HEK293T (cell line): ENCODE results near the gene PTGDR2.

Source experiments
- CTCF ChIA-PET: fragments of 350-600 bp; formaldehyde crosslinking; extraction: SDS; loops from one replicate; lab custom pipeline; 2021; ENCODE audit warnings: antibody characterized with exemption, inconsistent platforms; lab: Yijun Ruan, JAX
- POLR2A ChIA-PET: fragments of 350-600 bp; formaldehyde crosslinking; extraction: SDS; loops from one replicate; lab custom pipeline; 2020; ENCODE audit warnings: antibody characterized with exemption, inconsistent platforms; lab: Yijun Ruan, JAX
- DNase-seq: peaks from one replicate; pipeline ENCODE4 v3.0.0; 2012; ENCODE audit warnings: mixed read lengths; ENCODE audit errors: extremely low spot score
- ARNT ChIP-seq: fragments of 450-650 bp; IDR thresholded peaks from 2 replicates; pipeline ENCODE4 v1.6.1; 2017; ENCODE audit warnings: mild to moderate bottlenecking
- BHLHE40 ChIP-seq: fragments of 450-650 bp; IDR thresholded peaks from 2 replicates; pipeline ENCODE4 v1.6.1; 2016; ENCODE audit warnings: mild to moderate bottlenecking, moderate library complexity, borderline replicate concordance
- CTBP1 ChIP-seq: fragments of 450-650 bp; IDR thresholded peaks from 2 replicates; pipeline ENCODE4 v1.6.1; 2016; ENCODE audit warnings: borderline replicate concordance
- ELF4 ChIP-seq: fragments of 450-650 bp; IDR thresholded peaks from 2 replicates; pipeline ENCODE4 v1.6.1; 2017; ENCODE audit warnings: antibody characterized with exemption
- FOXA1 ChIP-seq: fragments of 450-650 bp; IDR thresholded peaks from 2 replicates; pipeline ENCODE4 v1.6.1; 2016; ENCODE audit warnings: mild to moderate bottlenecking
- FOXK2 ChIP-seq: fragments of 450-650 bp; IDR thresholded peaks from 2 replicates; pipeline ENCODE4 v1.6.1; 2016; ENCODE audit warnings: mild to moderate bottlenecking
- FOXM1 ChIP-seq: fragments of 450-650 bp; IDR thresholded peaks from 2 replicates; pipeline ENCODE4 v1.6.1; 2017; ENCODE audit warnings: mild to moderate bottlenecking, borderline replicate concordance
- HDGF ChIP-seq: fragments of 450-650 bp; IDR thresholded peaks from 2 replicates; pipeline ENCODE4 v1.6.1; 2017; ENCODE audit warnings: antibody characterized with exemption, borderline replicate concordance
- L3MBTL2 ChIP-seq: fragments of 450-650 bp; conservative IDR thresholded peaks from 2 replicates; pipeline ENCODE4 v1.6.1; 2016; ENCODE audit warnings: mild to moderate bottlenecking
- LEF1 ChIP-seq: fragments of 450-650 bp; IDR thresholded peaks from 2 replicates; pipeline ENCODE4 v1.6.1; 2017; ENCODE audit warnings: mild to moderate bottlenecking, borderline replicate concordance
- NFRKB ChIP-seq: fragments of 450-650 bp; IDR thresholded peaks from 2 replicates; pipeline ENCODE4 v1.6.1; 2016; ENCODE audit warnings: mild to moderate bottlenecking, moderate library complexity
- PKNOX1 ChIP-seq: fragments of 450-650 bp; IDR thresholded peaks from 2 replicates; pipeline ENCODE4 v1.6.1; 2016
- SP1 ChIP-seq: fragments of 450-650 bp; IDR thresholded peaks from 2 replicates; pipeline ENCODE4 v1.6.1; 2017
- SUZ12 ChIP-seq: fragments of 450-650 bp; IDR thresholded peaks from 2 replicates; pipeline ENCODE4 v1.6.1; 2016; ENCODE audit warnings: mild to moderate bottlenecking
- TARDBP ChIP-seq: fragments of 450-650 bp; IDR thresholded peaks from 2 replicates; pipeline ENCODE4 v1.6.1; 2016
- ZNF384 ChIP-seq: fragments of 450-650 bp; IDR thresholded peaks from 2 replicates; pipeline ENCODE4 v1.6.1; 2016

PTGDR2 gene

GRCh38 chr11:60844045-60844869, 11.5 kb downstream of the PTGDR2 start:
- TF ChIP-seq ELF4 (no peak), FOXK2 (no peak), ZNF384 (no peak), L3MBTL2 (no peak), FOXM1 (no peak), SP1 (no peak), SUZ12 (no peak), CTBP1 (no peak), NFRKB (no peak), FOXA1 (no peak), TARDBP (no peak), HDGF (no peak), BHLHE40 (no peak), PKNOX1 (no peak)
- no peak for DNase-seq
- ChIA-PET CTCF (no interaction called here), POLR2A (no interaction called here)

GRCh38 chr11:60842668-60843600, 12.8 kb downstream of the PTGDR2 start:
- DNase-seq = no peak
- TF ChIP-seq SP1 (no peak), NFRKB (no peak), FOXA1 (no peak), FOXM1 (no peak), CTBP1 (no peak), ZNF384 (no peak), L3MBTL2 (no peak), LEF1 (no peak), FOXK2 (no peak), PKNOX1 (no peak), TARDBP (no peak), BHLHE40 (no peak), ARNT (no peak), HDGF (no peak)
- ChIA-PET CTCF (interaction anchor here (0.8 kb wide), 1 partner anchor 44 kb away, joined by 3 read pairs; no protein-coding TSS in a partner anchor), POLR2A (interaction anchor here (0.8 to 1.4 kb wide), 2 partner anchors 9 to 62 kb away, joined by 4 to 8 read pairs; no protein-coding TSS in a partner anchor)

GRCh38 chr11:60841797-60842667, 13.7 kb downstream of the PTGDR2 start, which contains the start of gene CCDC86:
Gene CCDC86 (plus strand): TSS chr11:60842113. CDS start chr11:60842125, 12 bp downstream.
- ChIA-PET POLR2A (interaction anchor here (0.6 to 1.4 kb wide), 3 partner anchors 10 to 72 kb away, joined by 3 to 8 read pairs (median 4); partner anchors contain the start of gene TMEM109), CTCF (no interaction called here)
- TF ChIP-seq FOXM1 (no peak), ARNT (peak; percentile 58; the same call in 1 of the 2 replicates), SUZ12 (no peak), SP1 (no peak), NFRKB (no peak), HDGF (no peak), ELF4 (no peak), TARDBP (no peak), PKNOX1 (peak; percentile 95), CTBP1 (no peak), BHLHE40 (peak; percentile 67), FOXK2 (peak; percentile 86), ZNF384 (no peak), L3MBTL2 (peak; percentile 96), LEF1 (no peak)
- DNase-seq = peak; percentile 99

DNA sequence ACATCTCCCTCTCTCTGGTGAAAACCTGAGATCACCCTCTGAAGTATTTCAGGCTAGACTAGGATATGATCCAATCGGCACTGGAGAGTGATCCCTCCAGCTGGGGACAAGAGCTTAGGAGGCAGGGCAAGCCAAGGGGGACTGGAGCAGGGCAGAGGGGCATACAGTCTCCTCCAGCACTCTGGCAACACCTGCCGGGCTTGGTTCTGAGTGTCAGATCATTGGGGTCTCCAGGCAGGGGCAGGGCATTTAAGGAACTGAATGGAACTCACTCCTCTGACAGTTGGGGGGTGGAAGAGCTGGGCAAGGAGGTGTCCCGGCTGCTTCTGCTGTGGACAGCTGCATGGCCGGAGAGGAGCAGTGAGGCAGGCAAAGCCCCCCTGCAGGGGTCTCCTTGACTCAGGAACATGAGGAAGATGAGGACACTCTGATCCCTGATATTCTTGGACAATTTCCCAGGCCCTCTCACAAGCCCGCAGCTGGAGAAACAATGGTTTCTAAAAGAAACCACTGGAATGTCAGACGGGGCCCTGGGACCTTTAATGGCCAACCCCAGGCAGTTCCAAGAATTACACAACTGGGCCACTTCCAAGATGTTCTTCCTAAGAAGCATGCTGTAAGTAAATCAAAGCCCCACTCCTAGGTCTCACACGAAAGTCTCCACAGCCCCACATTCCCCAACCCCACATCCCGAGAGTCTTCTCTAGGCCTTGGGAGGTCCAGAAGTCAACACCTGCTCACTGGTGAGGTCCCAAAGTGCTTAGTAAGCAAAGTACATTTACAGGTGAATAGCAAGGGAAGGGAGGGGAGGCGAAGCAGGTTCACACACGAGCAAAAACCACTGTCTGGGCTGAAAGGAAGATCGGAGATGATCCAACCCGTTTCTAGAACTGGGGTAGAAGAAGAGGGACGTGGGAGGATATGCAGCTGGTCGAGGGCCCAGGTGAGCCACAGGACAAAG, 15.0 kb downstream of the PTGDR2 start:
- DNase-seq = no peak
- TF ChIP-seq SUZ12 = no peak
- TF ChIP-seq TARDBP = no peak
- no peak for TF ChIP-seq ELF4
- no peak for TF ChIP-seq SP1
- TF ChIP-seq NFRKB = no peak
- TF ChIP-seq L3MBTL2 = no peak
- no peak for TF ChIP-seq ZNF384
- TF ChIP-seq ARNT = no peak
- TF ChIP-seq HDGF = no peak
- no peak for TF ChIP-seq PKNOX1
- no peak for TF ChIP-seq FOXM1
- ChIA-PET CTCF (interaction anchor here (0.6 kb wide), 1 partner anchor 265 kb away, joined by 3 read pairs; no protein-coding TSS in a partner anchor), POLR2A (interaction anchor here (0.6 kb wide), 1 partner anchor 73 kb away, joined by 3 read pairs; the partner anchor contains the start of gene TMEM109)
